Measurements from ENCODE around the gene MALAT1. TPM values are rescaled to one million over a fixed set of nuclear protein-coding genes. Genes with fewer than 3 reads are reported as not detected.

Gene MALAT1
- total RNA-seq, 2 experiments from 2014 or later: 3,446 to 5,974 TPM

Small RNAs within 50 kb of the gene (small RNA-seq; reads per million reads assigned to genes)
- gene RF01684: not detected

Other genes with a start within 250 kb of the MALAT1 start
- 47.5 and 50.0 TPM in 2 replicates for gene POLA2, start 237.1 kb upstream of the MALAT1 start, total RNA-seq (2014; rRNA removed; shearing (Covaris generic))
- 89.1 and 103 TPM in 2 replicates for gene POLA2, start 237.1 kb upstream of the MALAT1 start, total RNA-seq (2022)
- not detected in 2 replicates for gene CDC42EP2, start 184.2 kb upstream of the MALAT1 start, total RNA-seq (2014; rRNA removed; shearing (Covaris generic))
- gene CDC42EP2, start 184.2 kb upstream of the MALAT1 start, total RNA-seq (2022): 1.7 and 3.9 TPM in 2 replicates
- gene DPF2, start 165.2 kb upstream of the MALAT1 start, total RNA-seq (2014; rRNA removed; shearing (Covaris generic)): 38.5 and 39.9 TPM in 2 replicates
- 62.2 and 64.2 TPM in 2 replicates for gene DPF2, start 165.2 kb upstream of the MALAT1 start, total RNA-seq (2022)
- gene TIGD3, start 144.3 kb upstream of the MALAT1 start, total RNA-seq (2014; rRNA removed; shearing (Covaris generic)): 2.2 and 2.7 TPM in 2 replicates
- gene TIGD3, start 144.3 kb upstream of the MALAT1 start, total RNA-seq (2022): 2.0 TPM in 2 replicates
- gene SLC25A45, start 116.4 kb upstream of the MALAT1 start, total RNA-seq (2014; rRNA removed; shearing (Covaris generic)): 5.9 and 7.0 TPM in 2 replicates
- gene SLC25A45, start 116.4 kb upstream of the MALAT1 start, total RNA-seq (2022): 20.7 and 24.0 TPM in 2 replicates
- gene FRMD8, start 112.4 kb upstream of the MALAT1 start, total RNA-seq (2014; rRNA removed; shearing (Covaris generic)): 36.7 and 55.8 TPM in 2 replicates
- 31.5 and 37.6 TPM in 2 replicates for gene FRMD8, start 112.4 kb upstream of the MALAT1 start, total RNA-seq (2022)
- gene NEAT1, start 76.2 kb upstream of the MALAT1 start, total RNA-seq (2014; rRNA removed; shearing (Covaris generic)): 30.1 and 52.2 TPM in 2 replicates
- gene NEAT1, start 76.2 kb upstream of the MALAT1 start, total RNA-seq (2022): 390 and 440 TPM in 2 replicates
- 43.2 and 56.8 TPM in 2 replicates for gene SCYL1, start 26.0 kb downstream of the MALAT1 start, total RNA-seq (2014; rRNA removed; shearing (Covaris generic))
- gene SCYL1, start 26.0 kb downstream of the MALAT1 start, total RNA-seq (2022): 62.9 and 70.0 TPM in 2 replicates
- 11.2 and 17.4 TPM in 2 replicates for gene LTBP3, start 59.3 kb downstream of the MALAT1 start, total RNA-seq (2014; rRNA removed; shearing (Covaris generic))
- gene LTBP3, start 59.3 kb downstream of the MALAT1 start, total RNA-seq (2022): 10.0 and 13.8 TPM in 2 replicates
- gene ZNRD2, start 71.4 kb downstream of the MALAT1 start, total RNA-seq (2014; rRNA removed; shearing (Covaris generic)): 37.7 and 60.4 TPM in 2 replicates
- gene ZNRD2, start 71.4 kb downstream of the MALAT1 start, total RNA-seq (2022): 35.9 and 43.4 TPM in 2 replicates
- gene FAM89B, start 73.5 kb downstream of the MALAT1 start, total RNA-seq (2014; rRNA removed; shearing (Covaris generic)): 16.1 and 26.4 TPM in 2 replicates
- gene FAM89B, start 73.5 kb downstream of the MALAT1 start, total RNA-seq (2022): 17.9 and 25.3 TPM in 2 replicates
- 59.6 and 59.7 TPM in 2 replicates for gene EHBP1L1, start 77.0 kb downstream of the MALAT1 start, total RNA-seq (2014; rRNA removed; shearing (Covaris generic))
- gene EHBP1L1, start 77.0 kb downstream of the MALAT1 start, total RNA-seq (2022): 71.6 and 80.3 TPM in 2 replicates
- 1.4 TPM in 1 of 2 replicates, not detected in the other for gene KCNK7, start 96.8 kb downstream of the MALAT1 start, total RNA-seq (2014; rRNA removed; shearing (Covaris generic))
- gene KCNK7, start 96.8 kb downstream of the MALAT1 start, total RNA-seq (2022): 0.68 and 1.6 TPM in 2 replicates
- 32.0 and 33.4 TPM in 2 replicates for gene MAP3K11, start 115.2 kb downstream of the MALAT1 start, total RNA-seq (2014; rRNA removed; shearing (Covaris generic))
- gene MAP3K11, start 115.2 kb downstream of the MALAT1 start, total RNA-seq (2022): 50.6 and 53.2 TPM in 2 replicates
- gene PCNX3, start 116.7 kb downstream of the MALAT1 start, total RNA-seq (2014; rRNA removed; shearing (Covaris generic)): 29.9 and 36.2 TPM in 2 replicates
- gene PCNX3, start 116.7 kb downstream of the MALAT1 start, total RNA-seq (2022): 66.7 and 70.7 TPM in 2 replicates
- gene SIPA1, start 139.1 kb downstream of the MALAT1 start, total RNA-seq (2014; rRNA removed; shearing (Covaris generic)): 57.6 and 95.4 TPM in 2 replicates
- gene SIPA1, start 139.1 kb downstream of the MALAT1 start, total RNA-seq (2022): 156 and 160 TPM in 2 replicates
- 40.4 and 48.0 TPM in 2 replicates for gene RELA, start 163.9 kb downstream of the MALAT1 start, total RNA-seq (2014; rRNA removed; shearing (Covaris generic))
- 78.9 and 82.5 TPM in 2 replicates for gene RELA, start 163.9 kb downstream of the MALAT1 start, total RNA-seq (2022)
- gene KAT5, start 213.2 kb downstream of the MALAT1 start, total RNA-seq (2014; rRNA removed; shearing (Covaris generic)): 87.9 and 97.1 TPM in 2 replicates
- gene KAT5, start 213.2 kb downstream of the MALAT1 start, total RNA-seq (2022): 79.9 and 82.1 TPM in 2 replicates
- 92.7 and 99.1 TPM in 2 replicates for gene RNASEH2C, start 221.8 kb downstream of the MALAT1 start, total RNA-seq (2014; rRNA removed; shearing (Covaris generic))
- gene RNASEH2C, start 221.8 kb downstream of the MALAT1 start, total RNA-seq (2022): 79.1 and 100 TPM in 2 replicates

All from OCI-LY7 (cell line).